Mucosa of descending colon (tissue), 3 donors: ENCODE results near the gene FTO. TPM values are rescaled to one million over a fixed set of nuclear protein-coding genes. Genes with fewer than 3 reads are reported as not detected.

ENCODE experiments used
- ATAC-seq: fragments of 200-7000 bp; cut with Tn5 transposase; one replicate; pipeline ENCODE4 v1.9.1; 2020; ENCODE audit warnings: mild to moderate bottlenecking, moderate library complexity
- DNase-seq, 3 donors: peaks; one replicate each; pipeline ENCODE4 v3.0.0-alpha.2; 2020
- H3K36me3 ChIP-seq: fragments of 200-600 bp; one replicate; pipeline ENCODE4 v1.8.0; 2021; ENCODE audit warnings: low read depth, mild to moderate bottlenecking
- H3K4me1 ChIP-seq: fragments of 200-600 bp; one replicate; pipeline ENCODE4 v1.8.0; 2021; ENCODE audit warnings: low read depth, mild to moderate bottlenecking
- H3K4me3 ChIP-seq: fragments of 200-600 bp; one replicate; pipeline ENCODE4 v1.8.0; 2021; ENCODE audit warnings: mild to moderate bottlenecking
- H3K9me3 ChIP-seq: fragments of 200-600 bp; one replicate; pipeline ENCODE4 v1.8.0; 2021; ENCODE audit warnings: mild to moderate bottlenecking
- intact Hi-C, 2 donors: fragments of 100-400 bp; cut with DNase I in 1 of 2; cut with micrococcal nuclease in 1 of 2; formaldehyde crosslinking; loops; one replicate each; pipeline versions ENCODE4 v1.11.0 to v1.11.1; 2022; cut with DNase I, micrococcal nuclease
- total RNA-seq, 3 donors: library from RNA; stranded (reverse); fragmentation: NEBNext Ultra II Directional in 2 of 3; extraction: Animal tissue kit (Norgen Biotek cat#: 25700) in 2 of 3; gene quantifications; one replicate each; pipeline versions ENCODE4 v1.2.1 to v1.2.4, GENCODE V29; 2021 to 2023
- TF ChIP-seq, protein P1 (sequence below): fragments of 200-600 bp; IDR thresholded peaks from one replicate; pipeline ENCODE4 v1.8.0; 2022; ENCODE audit warnings: antibody characterized with exemption, mild to moderate bottlenecking
- donor health status: DM: no; HTN: no; CAD: no; lungs with moderate emphysema.
- donor health status: DM: no; HTN: no; CAD: no.
- donor health status: DM: no; HTN: yes; CAD: no.

The FTO gene
- total RNA-seq, 3 donors from 2014 or later: 38.0 to 81.7 (median 39.1) TPM

DNA sequence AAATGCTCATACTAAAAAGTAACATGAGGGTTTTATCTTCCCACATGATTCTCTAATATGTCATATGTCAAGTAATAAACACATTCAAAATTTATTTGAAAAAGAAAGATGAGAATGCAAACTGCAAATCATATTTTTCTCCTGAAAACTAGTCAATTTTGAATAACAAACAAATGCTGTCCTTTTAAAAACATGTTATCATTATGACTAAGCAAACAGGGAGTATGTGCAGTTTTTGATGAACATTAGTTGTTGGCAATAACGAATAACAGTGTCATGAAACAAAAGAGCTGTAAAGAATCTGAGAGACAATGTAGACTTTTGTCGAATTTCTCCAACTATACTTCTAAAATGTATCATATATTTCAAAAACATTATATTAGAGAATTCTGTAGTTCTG is 35.1 kb upstream of the FTO start:
- no peak for ATAC-seq
- Histone ChIP-seq H3K4me1 (no peaks in the 10 kb centered on the region), H3K4me3 (no peak overlapping the region), H3K36me3 (no peaks in the 10 kb centered on the region), H3K9me3 (no peaks in the 10 kb centered on the region)
- TF ChIP-seq, protein P1, sequence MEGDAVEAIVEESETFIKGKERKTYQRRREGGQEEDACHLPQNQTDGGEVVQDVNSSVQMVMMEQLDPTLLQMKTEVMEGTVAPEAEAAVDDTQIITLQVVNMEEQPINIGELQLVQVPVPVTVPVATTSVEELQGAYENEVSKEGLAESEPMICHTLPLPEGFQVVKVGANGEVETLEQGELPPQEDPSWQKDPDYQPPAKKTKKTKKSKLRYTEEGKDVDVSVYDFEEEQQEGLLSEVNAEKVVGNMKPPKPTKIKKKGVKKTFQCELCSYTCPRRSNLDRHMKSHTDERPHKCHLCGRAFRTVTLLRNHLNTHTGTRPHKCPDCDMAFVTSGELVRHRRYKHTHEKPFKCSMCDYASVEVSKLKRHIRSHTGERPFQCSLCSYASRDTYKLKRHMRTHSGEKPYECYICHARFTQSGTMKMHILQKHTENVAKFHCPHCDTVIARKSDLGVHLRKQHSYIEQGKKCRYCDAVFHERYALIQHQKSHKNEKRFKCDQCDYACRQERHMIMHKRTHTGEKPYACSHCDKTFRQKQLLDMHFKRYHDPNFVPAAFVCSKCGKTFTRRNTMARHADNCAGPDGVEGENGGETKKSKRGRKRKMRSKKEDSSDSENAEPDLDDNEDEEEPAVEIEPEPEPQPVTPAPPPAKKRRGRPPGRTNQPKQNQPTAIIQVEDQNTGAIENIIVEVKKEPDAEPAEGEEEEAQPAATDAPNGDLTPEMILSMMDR: no peak
- no peak for DNase-seq
- intact Hi-C loops: no loop called here

DNA sequence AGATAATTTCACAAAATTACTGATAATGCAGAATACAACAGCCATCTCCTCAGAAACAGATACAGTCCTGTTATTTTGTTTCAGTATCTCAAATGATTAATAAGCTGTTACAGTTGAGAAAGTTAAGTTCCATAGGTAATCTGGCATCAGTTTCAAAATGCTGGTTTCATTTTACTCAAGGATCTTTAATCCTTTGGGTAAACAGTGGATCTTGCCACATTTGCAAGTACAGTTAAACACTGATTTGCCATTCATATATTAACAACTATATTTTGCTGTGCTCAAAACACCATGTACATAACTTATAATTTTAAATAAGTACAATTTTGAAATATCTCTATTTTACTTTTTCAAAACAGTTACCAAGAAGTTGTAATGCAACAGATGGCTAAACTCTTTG is 31.5 kb upstream of the FTO start:
- Histone ChIP-seq H3K36me3 (no peaks in the 10 kb centered on the region), H3K4me1 (no peaks in the 10 kb centered on the region), H3K9me3 (no peaks in the 10 kb centered on the region), H3K4me3 (no peak overlapping the region)
- TF ChIP-seq, protein P1: no peak
- DNase-seq (no peak), ATAC-seq (no peak)
- intact Hi-C loops: no loop called here

DNA sequence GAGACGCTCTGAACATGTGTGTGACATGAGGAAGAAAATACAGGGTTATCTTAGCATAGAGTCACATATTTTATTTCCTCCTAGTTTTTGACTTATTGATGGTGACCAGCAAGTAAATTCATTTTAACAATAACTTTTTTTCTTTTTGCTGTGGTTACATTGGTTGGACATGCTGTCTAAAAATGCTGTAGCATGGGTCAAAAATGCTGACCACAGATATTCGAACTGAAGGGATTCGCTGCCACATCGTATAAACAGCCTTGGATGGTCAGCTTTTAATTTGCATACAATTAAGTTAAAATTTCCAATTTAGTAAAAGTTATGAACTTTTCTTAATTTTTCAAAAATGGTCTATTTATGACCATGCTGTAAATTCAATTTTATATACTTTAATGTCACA is 30.8 kb upstream of the FTO start:
- TF ChIP-seq, protein P1: no peak
- ATAC-seq (no peak), DNase-seq (no peak)
- intact Hi-C loops: no loop called here
- Histone ChIP-seq H3K4me1 (no peaks in the 10 kb centered on the region), H3K9me3 (no peaks in the 10 kb centered on the region), H3K4me3 (no peak overlapping the region), H3K36me3 (no peaks in the 10 kb centered on the region)

DNA sequence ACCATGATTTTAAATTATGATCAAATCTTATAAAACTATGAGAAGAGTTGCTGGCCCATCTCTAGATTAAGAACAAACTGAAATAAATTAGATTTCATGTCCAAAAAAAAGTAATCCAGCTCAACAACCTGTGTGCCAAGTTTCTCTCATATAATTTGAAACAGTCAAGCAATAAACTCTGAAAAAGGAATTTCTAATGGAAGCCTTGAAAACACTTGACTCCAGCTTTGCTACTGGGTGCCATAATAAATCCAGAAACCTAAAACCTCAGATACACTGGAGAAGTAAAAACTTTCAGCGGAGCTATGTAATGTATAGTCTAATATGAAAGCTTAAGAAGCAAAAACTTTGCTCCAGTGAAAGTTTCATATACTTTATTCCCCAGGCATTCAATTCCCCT is 25.8 kb upstream of the FTO start:
- TF ChIP-seq, protein P1: no peak
- DNase-seq (no peak), ATAC-seq (no peak)
- Histone ChIP-seq H3K4me3 (no peak overlapping the region), H3K4me1 (no peaks in the 10 kb centered on the region), H3K36me3 (no peaks in the 10 kb centered on the region), H3K9me3 (no peaks in the 10 kb centered on the region)
- intact Hi-C loops: no loop called here

DNA sequence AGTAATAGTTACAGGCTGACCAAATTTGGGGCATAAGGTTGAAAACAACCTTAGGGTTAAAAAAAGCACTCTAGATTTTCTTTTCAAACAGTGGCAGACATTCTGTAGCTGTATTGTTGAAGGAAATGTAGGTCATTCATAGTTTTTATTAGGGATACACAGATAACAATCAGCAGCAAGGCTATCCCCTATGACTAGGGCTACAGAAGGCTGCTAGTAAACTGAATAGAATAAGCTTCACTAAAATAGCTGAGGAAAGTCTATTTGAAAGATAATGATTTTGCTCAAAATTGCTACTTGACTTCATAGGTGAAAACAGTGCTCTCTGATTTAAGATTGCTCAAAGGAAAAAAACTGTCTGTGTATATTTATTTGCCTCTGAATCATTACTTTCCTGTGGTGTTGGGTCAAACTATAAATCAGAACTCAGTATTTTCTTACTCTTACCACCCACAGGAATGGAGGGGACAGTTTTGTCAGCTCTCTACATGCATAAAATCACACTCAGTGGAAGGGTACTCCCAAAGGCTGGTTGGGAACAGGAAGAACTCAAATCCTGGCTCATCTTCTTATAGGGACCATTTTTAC is 25.1 kb upstream of the FTO start:
- Histone ChIP-seq H3K4me3 (no peak overlapping the region), H3K9me3 (no peaks in the 10 kb centered on the region), H3K36me3 (no peaks in the 10 kb centered on the region), H3K4me1 (no peaks in the 10 kb centered on the region)
- intact Hi-C loops: no loop called here
- ATAC-seq (no peak), DNase-seq (no peak)
- TF ChIP-seq, protein P1: no peak

DNA sequence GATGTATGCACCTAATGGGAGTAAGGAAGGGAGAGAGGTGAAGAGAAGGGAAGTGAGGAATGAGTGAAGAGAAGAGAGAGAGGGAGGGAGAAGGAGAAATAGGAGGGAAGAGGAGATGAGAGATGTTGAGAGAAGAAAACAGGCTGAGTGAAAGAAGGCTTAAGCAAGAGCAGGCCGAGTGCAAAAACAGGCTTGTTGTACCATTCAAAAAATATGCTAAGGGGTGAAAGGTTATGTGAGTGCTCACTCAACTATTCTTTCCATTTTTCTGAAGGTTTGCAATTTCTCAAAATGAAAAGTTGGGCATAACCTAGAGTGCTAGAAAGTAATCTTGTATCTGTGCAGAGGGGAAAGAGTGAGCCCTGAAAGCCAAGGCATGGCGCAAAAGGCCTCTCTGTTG is 23.2 kb upstream of the FTO start:
- Histone ChIP-seq H3K4me3 (no peak overlapping the region), H3K36me3 (no peaks in the 10 kb centered on the region), H3K9me3 (no peaks in the 10 kb centered on the region), H3K4me1 (no peaks in the 10 kb centered on the region)
- ATAC-seq (no peak), DNase-seq (no peak)
- intact Hi-C loops: no loop called here
- TF ChIP-seq, protein P1: no peak
